ENCODE measurements around the gene PCSK7.

GRCh38 chr11:117188620-117189081, 43.2 kb downstream of the PCSK7 start:
- TF ChIP-seq CTCF (IDR thresholded peaks at IDR 0.05) (no peak), POLR2A (IDR thresholded peaks at IDR 0.05) (no peak)

Data from lower leg skin (tissue), 3 donors.